ENCODE data around the gene ASPHD1. TPM values are rescaled to one million over a fixed set of nuclear protein-coding genes. Genes with fewer than 3 reads are reported as not detected.

ASPHD1 gene
- polyA plus RNA-seq, 1 of the 3 experiments (the other 2 are of a cell fraction), result 35.1 TPM

DNA sequence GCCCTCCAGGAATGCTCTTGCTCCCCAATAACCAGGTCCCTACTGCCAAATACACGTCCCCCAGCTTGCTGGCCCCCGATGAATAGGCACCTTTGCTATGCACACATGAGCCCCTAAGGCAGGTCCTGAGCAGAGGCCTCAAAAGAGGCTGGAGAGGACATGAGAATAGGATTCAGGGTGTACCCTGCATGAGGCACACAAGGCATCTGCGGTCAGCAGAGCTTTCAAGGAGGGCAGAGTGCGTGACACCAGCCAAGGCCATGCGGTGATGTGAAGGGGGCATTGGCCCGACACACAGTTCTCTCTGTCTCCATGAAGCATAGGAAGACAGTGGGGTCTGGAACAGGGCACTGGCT lies 7.9 kb upstream of the ASPHD1 start:
- TF ChIP-seq TEAD4 (IDR thresholded peaks at IDR 0.05; ENCODE audit: borderline replicate concordance, insufficient read depth) (no peak), ELF1 (IDR thresholded peaks at IDR 0.05) (no peak), NRF1 (IDR thresholded peaks at IDR 0.05; ENCODE audit: low read depth, low read length) (no peak), GABPA (IDR thresholded peaks at IDR 0.05; ENCODE audit: low read depth) (no peak), JUND (IDR thresholded peaks at IDR 0.05) (no peak)
- TF ChIP-seq, protein P1, sequence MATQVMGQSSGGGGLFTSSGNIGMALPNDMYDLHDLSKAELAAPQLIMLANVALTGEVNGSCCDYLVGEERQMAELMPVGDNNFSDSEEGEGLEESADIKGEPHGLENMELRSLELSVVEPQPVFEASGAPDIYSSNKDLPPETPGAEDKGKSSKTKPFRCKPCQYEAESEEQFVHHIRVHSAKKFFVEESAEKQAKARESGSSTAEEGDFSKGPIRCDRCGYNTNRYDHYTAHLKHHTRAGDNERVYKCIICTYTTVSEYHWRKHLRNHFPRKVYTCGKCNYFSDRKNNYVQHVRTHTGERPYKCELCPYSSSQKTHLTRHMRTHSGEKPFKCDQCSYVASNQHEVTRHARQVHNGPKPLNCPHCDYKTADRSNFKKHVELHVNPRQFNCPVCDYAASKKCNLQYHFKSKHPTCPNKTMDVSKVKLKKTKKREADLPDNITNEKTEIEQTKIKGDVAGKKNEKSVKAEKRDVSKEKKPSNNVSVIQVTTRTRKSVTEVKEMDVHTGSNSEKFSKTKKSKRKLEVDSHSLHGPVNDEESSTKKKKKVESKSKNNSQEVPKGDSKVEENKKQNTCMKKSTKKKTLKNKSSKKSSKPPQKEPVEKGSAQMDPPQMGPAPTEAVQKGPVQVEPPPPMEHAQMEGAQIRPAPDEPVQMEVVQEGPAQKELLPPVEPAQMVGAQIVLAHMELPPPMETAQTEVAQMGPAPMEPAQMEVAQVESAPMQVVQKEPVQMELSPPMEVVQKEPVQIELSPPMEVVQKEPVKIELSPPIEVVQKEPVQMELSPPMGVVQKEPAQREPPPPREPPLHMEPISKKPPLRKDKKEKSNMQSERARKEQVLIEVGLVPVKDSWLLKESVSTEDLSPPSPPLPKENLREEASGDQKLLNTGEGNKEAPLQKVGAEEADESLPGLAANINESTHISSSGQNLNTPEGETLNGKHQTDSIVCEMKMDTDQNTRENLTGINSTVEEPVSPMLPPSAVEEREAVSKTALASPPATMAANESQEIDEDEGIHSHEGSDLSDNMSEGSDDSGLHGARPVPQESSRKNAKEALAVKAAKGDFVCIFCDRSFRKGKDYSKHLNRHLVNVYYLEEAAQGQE (IDR thresholded peaks at IDR 0.05; ENCODE audit: low read depth, low read length), result no peak
- TF ChIP-seq, protein P2, sequence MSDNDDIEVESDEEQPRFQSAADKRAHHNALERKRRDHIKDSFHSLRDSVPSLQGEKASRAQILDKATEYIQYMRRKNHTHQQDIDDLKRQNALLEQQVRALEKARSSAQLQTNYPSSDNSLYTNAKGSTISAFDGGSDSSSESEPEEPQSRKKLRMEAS (IDR thresholded peaks at IDR 0.05; ENCODE audit: low read depth), result no peak
- Histone ChIP-seq H3K27ac (ENCODE audit: low read depth in 2 of 2, low read length in 1 of 2) (no peak overlapping the region), H3K4me2 (no peak overlapping the region), H3F3A (replicated peaks; ENCODE audit: insufficient read depth) (peaks cover 7% of the 10 kb centered on the region), H3K4me3 (ENCODE audit: low read depth in 2 of 2, low read length in 1 of 2) (no peak overlapping the region), H3K79me2 (ENCODE audit: insufficient read depth) (no peaks in the 10 kb centered on the region), H3K36me3 (replicated peaks in 1 of 2; ENCODE audit: control insufficient read depth in 1 of 2, insufficient read depth in 2 of 2, low read length in 1 of 2) (peaks cover 0 to 5% of the 10 kb centered on the region in 2 experiments), H3K9me2 (no peaks in the 10 kb centered on the region), H3K27me3 (ENCODE audit: insufficient read depth) (no peaks in the 10 kb centered on the region), H2AFZ (ENCODE audit: low read depth) (no peak overlapping the region), H3K9ac (no peak overlapping the region), H3K4me1 (ENCODE audit: control insufficient read depth in 1 of 2, insufficient read depth in 2 of 2, low read depth in 1 of 2, low read length in 1 of 2) (no peaks in the 10 kb centered on the region; a peak in 1 of 4 replicates), H4K20me1 (ENCODE audit: insufficient read depth) (no peaks in the 10 kb centered on the region), H3K9me3 (no peaks in the 10 kb centered on the region)
- no peak for DNase-seq
- 87% methylated on average over 6 of the region's 6 CpGs for WGBS (ENCODE audit: low lambda C conversion rate)
- POLR2A ChIA-PET, result no interaction called here
- CTCF ChIA-PET, result no interaction called here

DNA sequence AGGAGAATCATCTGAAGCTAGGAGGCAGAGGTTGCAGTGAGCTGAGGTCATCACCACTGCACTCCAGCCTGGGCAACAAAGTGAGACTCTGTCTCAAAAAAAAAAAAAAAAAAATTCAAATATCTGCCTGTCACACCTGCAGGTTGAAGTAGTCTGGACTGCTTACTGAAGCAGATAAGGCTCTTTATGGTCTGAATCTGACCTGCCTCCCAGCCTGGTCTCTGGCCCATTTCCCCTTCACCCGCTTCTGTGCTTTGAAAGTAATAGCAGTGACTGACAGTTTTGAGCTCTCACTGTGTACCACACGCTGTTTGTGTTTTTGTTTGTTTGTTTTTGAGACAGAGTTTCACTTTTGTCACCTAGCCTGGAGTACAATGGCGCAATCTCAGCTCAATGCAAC lies 6.7 kb upstream of the ASPHD1 start:
- no peak for TF ChIP-seq MXI1 (IDR thresholded peaks at IDR 0.05; ENCODE audit: low read depth, low read length)
- TF ChIP-seq, protein P3, sequence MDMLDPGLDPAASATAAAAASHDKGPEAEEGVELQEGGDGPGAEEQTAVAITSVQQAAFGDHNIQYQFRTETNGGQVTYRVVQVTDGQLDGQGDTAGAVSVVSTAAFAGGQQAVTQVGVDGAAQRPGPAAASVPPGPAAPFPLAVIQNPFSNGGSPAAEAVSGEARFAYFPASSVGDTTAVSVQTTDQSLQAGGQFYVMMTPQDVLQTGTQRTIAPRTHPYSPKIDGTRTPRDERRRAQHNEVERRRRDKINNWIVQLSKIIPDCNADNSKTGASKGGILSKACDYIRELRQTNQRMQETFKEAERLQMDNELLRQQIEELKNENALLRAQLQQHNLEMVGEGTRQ (IDR thresholded peaks at IDR 0.05; ENCODE audit: borderline replicate concordance, low read depth, low read length), result no peak
- TF ChIP-seq SIN3A (IDR thresholded peaks at IDR 0.05; ENCODE audit: borderline replicate concordance, low read depth, low read length), result no peak
- TF ChIP-seq, protein P4, sequence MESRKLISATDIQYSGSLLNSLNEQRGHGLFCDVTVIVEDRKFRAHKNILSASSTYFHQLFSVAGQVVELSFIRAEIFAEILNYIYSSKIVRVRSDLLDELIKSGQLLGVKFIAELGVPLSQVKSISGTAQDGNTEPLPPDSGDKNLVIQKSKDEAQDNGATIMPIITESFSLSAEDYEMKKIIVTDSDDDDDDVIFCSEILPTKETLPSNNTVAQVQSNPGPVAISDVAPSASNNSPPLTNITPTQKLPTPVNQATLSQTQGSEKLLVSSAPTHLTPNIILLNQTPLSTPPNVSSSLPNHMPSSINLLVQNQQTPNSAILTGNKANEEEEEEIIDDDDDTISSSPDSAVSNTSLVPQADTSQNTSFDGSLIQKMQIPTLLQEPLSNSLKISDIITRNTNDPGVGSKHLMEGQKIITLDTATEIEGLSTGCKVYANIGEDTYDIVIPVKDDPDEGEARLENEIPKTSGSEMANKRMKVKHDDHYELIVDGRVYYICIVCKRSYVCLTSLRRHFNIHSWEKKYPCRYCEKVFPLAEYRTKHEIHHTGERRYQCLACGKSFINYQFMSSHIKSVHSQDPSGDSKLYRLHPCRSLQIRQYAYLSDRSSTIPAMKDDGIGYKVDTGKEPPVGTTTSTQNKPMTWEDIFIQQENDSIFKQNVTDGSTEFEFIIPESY (IDR thresholded peaks at IDR 0.05; ENCODE audit: borderline replicate concordance, low read depth), result no peak
- no peak for TF ChIP-seq TEAD4 (IDR thresholded peaks at IDR 0.05; ENCODE audit: borderline replicate concordance, insufficient read depth)
- TF ChIP-seq CHD2 (IDR thresholded peaks at IDR 0.05; ENCODE audit: low read length, partially characterized antibody), result no peak
- no peak for TF ChIP-seq YY1 (IDR thresholded peaks at IDR 0.05; ENCODE audit: low read depth)
- no peak for TF ChIP-seq POLR2AphosphoS5 (IDR thresholded peaks at IDR 0.05; ENCODE audit: low read depth, low read length)
- no peak for TF ChIP-seq NRF1 (IDR thresholded peaks at IDR 0.05; ENCODE audit: low read depth, low read length)
- TF ChIP-seq FOSL2 (IDR thresholded peaks at IDR 0.05; ENCODE audit: borderline replicate concordance, low read depth), result no peak
- ChIA-PET CTCF (no interaction called here), POLR2A (interaction anchor here (0.6 kb wide), 1 partner anchor 37 kb away, joined by 3 read pairs; no protein-coding TSS in a partner anchor)

More for the DNA sequence above, 6.7 kb upstream of the ASPHD1 start:
- H3K36me3 ChIP-seq (replicated peaks in 1 of 2; ENCODE audit: control insufficient read depth in 1 of 2, insufficient read depth in 2 of 2, low read length in 1 of 2), result peaks cover 0 to 5% of the 10 kb centered on the region in 2 experiments
- H3K9ac ChIP-seq, result no peak overlapping the region
- H3K4me1 ChIP-seq (ENCODE audit: control insufficient read depth in 1 of 2, insufficient read depth in 2 of 2, low read depth in 1 of 2, low read length in 1 of 2), result peaks cover 0 to 11% of the 10 kb centered on the region in 2 experiments; a peak in 1 of 4 replicates
- no peak overlapping the region for H3K4me3 ChIP-seq (ENCODE audit: low read depth in 2 of 2, low read length in 1 of 2)
- H3K79me2 ChIP-seq (ENCODE audit: insufficient read depth), result no peaks in the 10 kb centered on the region
- WGBS (ENCODE audit: low lambda C conversion rate), result 94% methylated on average over 3 of the region's 3 CpGs
- peaks cover 7% of the 10 kb centered on the region for H3F3A ChIP-seq (replicated peaks; ENCODE audit: insufficient read depth)
- H3K27me3 ChIP-seq (ENCODE audit: insufficient read depth), result no peaks in the 10 kb centered on the region
- DNase-seq, result no peak
- no peak overlapping the region for H3K27ac ChIP-seq (ENCODE audit: low read depth in 2 of 2, low read length in 1 of 2)
- no peaks in the 10 kb centered on the region for H4K20me1 ChIP-seq (ENCODE audit: insufficient read depth)
- no peaks in the 10 kb centered on the region for H3K9me2 ChIP-seq
- no peak overlapping the region for H3K4me2 ChIP-seq
- H3K9me3 ChIP-seq, result no peaks in the 10 kb centered on the region
- H2AFZ ChIP-seq (ENCODE audit: low read depth), result no peak overlapping the region

Measured in SK-N-SH (cell line).